Measurements from ENCODE around the gene TXNDC2. TPM values are rescaled to one million over a fixed set of nuclear protein-coding genes. Genes with fewer than 3 reads are reported as not detected.

Gene TXNDC2
- total and polyA plus RNA-seq, 9 of the 15 experiments (the other 6 are each of a cell fraction or from before 2014, with no cell fraction given), result 1.2 to 4.9 (median 2.3) TPM

DNA sequence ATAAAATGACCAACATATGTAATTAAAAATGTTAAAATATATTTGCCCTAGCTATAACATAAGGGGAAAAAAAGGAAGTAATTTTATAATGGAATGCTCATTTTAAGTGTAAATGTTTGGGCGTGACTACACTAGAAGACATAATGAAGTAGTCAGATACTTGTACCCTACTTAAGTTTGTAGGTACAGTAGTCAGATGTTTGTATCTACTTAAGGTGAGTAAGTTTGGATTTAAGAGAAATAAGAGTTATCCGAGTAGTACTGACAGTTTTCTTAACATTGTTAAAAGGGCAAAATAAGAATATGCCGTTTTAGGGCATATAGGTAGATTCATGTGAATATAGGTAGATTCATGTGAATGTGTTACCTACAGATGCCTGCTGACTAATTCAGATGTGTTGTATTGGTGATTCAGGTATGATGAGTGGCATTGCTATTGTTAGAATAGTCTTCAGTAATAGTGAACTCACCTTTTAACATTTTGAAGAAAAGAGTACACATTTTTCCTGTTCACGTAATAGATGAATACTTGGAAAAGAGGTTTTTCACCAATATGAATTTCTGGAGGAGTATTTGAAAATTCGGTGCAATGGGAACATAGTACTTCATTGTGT, 43.0 kb downstream of the TXNDC2 start:
- ChIA-PET CTCF (ENCODE audit: low intra/inter-chr PET ratio) (no interaction called here), POLR2A (interaction anchor here (0.6 to 1.6 kb wide), 4 partner anchors 14 to 52 kb away, joined by 3 to 9 read pairs (median 3); no protein-coding TSS in a partner anchor)
- intact Hi-C loops (cut with micrococcal nuclease) (no loop called here), in situ Hi-C loops (cut with MboI) (no loop called here)
- ATAC-seq (peak; percentile 16), DNase-seq (ENCODE audit: extremely low read depth in 1 of 4, low spot score in 3 of 4) (no peak), FAIRE-seq (no peak)
- peaks cover 100% of the 10 kb centered on the region for H3K79me2 ChIP-seq (ENCODE audit: control insufficient read depth, insufficient read depth, low read length)
- H3K9me3 ChIP-seq (replicated peaks; ENCODE audit: control insufficient read depth, insufficient read depth, low read depth, low read length), result no peaks in the 10 kb centered on the region; the same call in 1 of the 2 replicates
- H3K4me1 ChIP-seq (replicated peaks in 1 of 2; ENCODE audit: control insufficient read depth in 2 of 2, insufficient read depth in 2 of 2, low read length in 2 of 2), result peaks cover 4 to 74% of the 10 kb centered on the region in 2 experiments; a peak in 4 of 5 replicates
- no peaks in the 10 kb centered on the region for H3K9me1 ChIP-seq (ENCODE audit: control insufficient read depth, insufficient read depth, low read length)
- H3K27ac ChIP-seq (ENCODE audit: extremely low read depth, low read depth, low read length), result peak overlapping the region; percentile 69
- H2AFZ ChIP-seq (ENCODE audit: low read depth, low read length), result no peak overlapping the region
- no peak overlapping the region for H3K4me3 ChIP-seq
- 19% methylated on average over 5 of the region's 5 CpGs for WGBS (ENCODE audit: insufficient coverage, low coverage, missing lambda C conversion rate)
- peak overlapping the region in 1 of 2 experiments; percentile 58; a peak in 1 of 4 replicates for H3K9ac ChIP-seq (ENCODE audit: insufficient read depth in 1 of 2, low read depth in 2 of 2, low read length in 2 of 2)
- peak overlapping the region; percentile 63 for H3K4me2 ChIP-seq (ENCODE audit: insufficient read depth, low read length)
- BruUV-seq (replicated peaks), result no TSS peak
- peaks cover 26% of the 10 kb centered on the region for H4K20me1 ChIP-seq (replicated peaks; ENCODE audit: control insufficient read depth, insufficient read depth, low read length)
- no peaks in the 10 kb centered on the region for H3K27me3 ChIP-seq (ENCODE audit: control insufficient read depth in 2 of 2, insufficient read depth in 2 of 2, low read length in 2 of 2)
- peaks cover 62% of the 10 kb centered on the region for H3K36me3 ChIP-seq (ENCODE audit: control insufficient read depth, insufficient read depth, low read length)
- TF ChIP-seq, protein P1, sequence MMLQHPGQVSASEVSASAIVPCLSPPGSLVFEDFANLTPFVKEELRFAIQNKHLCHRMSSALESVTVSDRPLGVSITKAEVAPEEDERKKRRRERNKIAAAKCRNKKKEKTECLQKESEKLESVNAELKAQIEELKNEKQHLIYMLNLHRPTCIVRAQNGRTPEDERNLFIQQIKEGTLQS (IDR thresholded peaks at IDR 0.05), result no peak
- TF ChIP-seq, protein P1 (CRISPR knock-in tag; conservative IDR thresholded peaks at IDR 0.05), result no peak
- TF ChIP-seq ZFP1 (CRISPR knock-in tag; IDR thresholded peaks at IDR 0.05), result no peak
- no peak for TF ChIP-seq KLF13 (tag; IDR thresholded peaks at IDR 0.05; ENCODE audit: borderline replicate concordance, low read depth)
- no peak for TF ChIP-seq ZNF347 (CRISPR knock-in tag; IDR thresholded peaks at IDR 0.05; ENCODE audit: low read depth)
- TF ChIP-seq ESRRB (CRISPR knock-in tag; IDR thresholded peaks at IDR 0.05; ENCODE audit: borderline replicate concordance), result no peak
- 0 out of 2 replicates have a peak, but pooled peaks have one; percentile 39 for TF ChIP-seq HDGF (IDR thresholded peaks at IDR 0.05)
- TF ChIP-seq, protein P2, sequence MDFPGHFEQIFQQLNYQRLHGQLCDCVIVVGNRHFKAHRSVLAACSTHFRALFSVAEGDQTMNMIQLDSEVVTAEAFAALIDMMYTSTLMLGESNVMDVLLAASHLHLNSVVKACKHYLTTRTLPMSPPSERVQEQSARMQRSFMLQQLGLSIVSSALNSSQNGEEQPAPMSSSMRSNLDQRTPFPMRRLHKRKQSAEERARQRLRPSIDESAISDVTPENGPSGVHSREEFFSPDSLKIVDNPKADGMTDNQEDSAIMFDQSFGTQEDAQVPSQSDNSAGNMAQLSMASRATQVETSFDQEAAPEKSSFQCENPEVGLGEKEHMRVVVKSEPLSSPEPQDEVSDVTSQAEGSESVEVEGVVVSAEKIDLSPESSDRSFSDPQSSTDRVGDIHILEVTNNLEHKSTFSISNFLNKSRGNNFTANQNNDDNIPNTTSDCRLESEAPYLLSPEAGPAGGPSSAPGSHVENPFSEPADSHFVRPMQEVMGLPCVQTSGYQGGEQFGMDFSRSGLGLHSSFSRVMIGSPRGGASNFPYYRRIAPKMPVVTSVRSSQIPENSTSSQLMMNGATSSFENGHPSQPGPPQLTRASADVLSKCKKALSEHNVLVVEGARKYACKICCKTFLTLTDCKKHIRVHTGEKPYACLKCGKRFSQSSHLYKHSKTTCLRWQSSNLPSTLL (IDR thresholded peaks at IDR 0.05), result no peak
- peak; percentile 54 for TF ChIP-seq RBM22 (IDR thresholded peaks at IDR 0.05; ENCODE audit: low read depth, low read length, poor library complexity, severe bottlenecking)
- no peak for TF ChIP-seq NRF1 (conservative IDR thresholded peaks at IDR 0.05 in 1 of 2, IDR thresholded peaks at IDR 0.05 in 1 of 2)
- no peak for TF ChIP-seq SETDB1 (IDR thresholded peaks at IDR 0.05; ENCODE audit: low read length)
- no peak for TF ChIP-seq NR3C1 (CRISPR knock-in tag; IDR thresholded peaks at IDR 0.05)
- TF ChIP-seq, protein P3, sequence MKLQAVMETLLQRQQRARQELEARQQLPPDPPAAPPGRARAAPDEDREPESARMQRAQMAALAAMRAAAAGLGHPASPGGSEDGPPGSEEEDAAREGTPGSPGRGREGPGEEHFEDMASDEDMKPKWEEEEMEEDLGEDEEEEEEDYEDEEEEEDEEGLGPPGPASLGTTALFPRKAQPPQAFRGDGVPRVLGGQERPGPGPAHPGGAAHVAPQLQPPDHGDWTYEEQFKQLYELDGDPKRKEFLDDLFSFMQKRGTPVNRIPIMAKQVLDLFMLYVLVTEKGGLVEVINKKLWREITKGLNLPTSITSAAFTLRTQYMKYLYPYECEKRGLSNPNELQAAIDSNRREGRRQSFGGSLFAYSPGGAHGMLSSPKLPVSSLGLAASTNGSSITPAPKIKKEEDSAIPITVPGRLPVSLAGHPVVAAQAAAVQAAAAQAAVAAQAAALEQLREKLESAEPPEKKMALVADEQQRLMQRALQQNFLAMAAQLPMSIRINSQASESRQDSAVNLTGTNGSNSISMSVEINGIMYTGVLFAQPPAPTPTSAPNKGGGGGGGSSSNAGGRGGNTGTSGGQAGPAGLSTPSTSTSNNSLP (IDR thresholded peaks at IDR 0.05; ENCODE audit: borderline replicate concordance, low read depth, low read length), result no peak
- no peak for TF ChIP-seq ZNF408 (CRISPR knock-in tag; IDR thresholded peaks at IDR 0.05; ENCODE audit: low read depth)
- no peak for TF ChIP-seq ZFX (CRISPR knock-in tag; IDR thresholded peaks at IDR 0.05)
- TF ChIP-seq, protein P4, sequence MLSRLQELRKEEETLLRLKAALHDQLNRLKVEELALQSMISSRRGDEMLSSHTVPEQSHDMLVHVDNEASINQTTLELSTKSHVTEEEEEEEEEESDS (CRISPR knock-in tag; IDR thresholded peaks at IDR 0.05), result no peak
- TF ChIP-seq SLC30A9 (CRISPR knock-in tag; IDR thresholded peaks at IDR 0.05), result no peak

Data from K562 (cell line).